ENCODE data around the gene HSDL2. TPM values are rescaled to one million over a fixed set of nuclear protein-coding genes. Genes with fewer than 3 reads are reported as not detected.

Gene HSDL2
- total RNA-seq, 1 donor from 2014 or later, result 55.3 TPM

DNA sequence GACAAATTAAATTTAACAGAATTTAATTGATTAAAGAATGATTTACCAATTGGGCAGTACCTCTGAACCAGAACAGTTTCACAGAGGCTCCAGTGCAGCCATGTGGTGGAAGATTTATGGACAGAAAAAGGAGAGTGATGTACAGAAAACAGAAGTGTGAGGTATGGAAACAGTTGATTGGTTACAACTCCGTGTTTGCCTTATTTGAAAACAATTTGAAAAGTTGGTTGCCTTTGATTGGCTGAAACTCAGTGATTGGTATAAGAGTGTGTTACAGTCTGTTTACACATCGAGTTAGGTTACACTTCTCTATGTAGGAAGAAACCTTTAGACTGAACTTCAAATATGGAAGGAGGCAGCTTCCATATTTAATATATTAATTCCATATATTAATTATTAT lies 136.9 kb downstream of the HSDL2 start:
- no peak for TF ChIP-seq CTCF (IDR thresholded peaks at IDR 0.05)
- no peaks in the 10 kb centered on the region for H3K27me3 ChIP-seq (ENCODE audit: low read depth)
- DNase-seq (no peak), ATAC-seq (no peak)
- intact Hi-C loops (cut with DNase I), result no loop called here
- H3K9me3 ChIP-seq, result no peaks in the 10 kb centered on the region
- no peaks in the 10 kb centered on the region for H3K36me3 ChIP-seq
- H3K4me1 ChIP-seq, result no peaks in the 10 kb centered on the region
- H3K4me3 ChIP-seq, result no peak overlapping the region
- no peak overlapping the region for H3K27ac ChIP-seq

DNA sequence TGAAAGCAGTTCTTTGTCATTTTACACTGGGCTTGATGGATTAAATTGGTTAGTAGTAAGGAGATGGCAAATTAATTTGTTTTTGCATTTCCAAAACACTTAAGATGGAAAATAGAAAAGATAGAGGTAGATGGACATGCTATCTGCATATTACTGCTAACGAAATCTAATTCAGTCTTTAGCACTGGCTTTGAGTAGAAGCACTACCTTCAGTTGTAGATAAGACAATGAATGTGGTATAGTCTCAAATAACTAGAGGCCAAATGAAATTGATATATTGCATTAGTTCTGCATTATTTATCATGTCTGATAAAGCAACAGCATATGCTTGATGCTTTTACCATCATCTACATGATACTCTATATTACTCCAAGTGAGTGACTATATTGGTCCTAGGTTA lies 140.2 kb downstream of the HSDL2 start:
- no peak overlapping the region for H3K27ac ChIP-seq
- DNase-seq (no peak), ATAC-seq (no peak)
- no peaks in the 10 kb centered on the region for H3K9me3 ChIP-seq
- no peak for TF ChIP-seq CTCF (IDR thresholded peaks at IDR 0.05)
- H3K36me3 ChIP-seq, result no peaks in the 10 kb centered on the region
- no peaks in the 10 kb centered on the region for H3K27me3 ChIP-seq (ENCODE audit: low read depth)
- H3K4me3 ChIP-seq, result no peak overlapping the region
- H3K4me1 ChIP-seq, result no peaks in the 10 kb centered on the region
- intact Hi-C loops (cut with DNase I), result no loop called here

DNA sequence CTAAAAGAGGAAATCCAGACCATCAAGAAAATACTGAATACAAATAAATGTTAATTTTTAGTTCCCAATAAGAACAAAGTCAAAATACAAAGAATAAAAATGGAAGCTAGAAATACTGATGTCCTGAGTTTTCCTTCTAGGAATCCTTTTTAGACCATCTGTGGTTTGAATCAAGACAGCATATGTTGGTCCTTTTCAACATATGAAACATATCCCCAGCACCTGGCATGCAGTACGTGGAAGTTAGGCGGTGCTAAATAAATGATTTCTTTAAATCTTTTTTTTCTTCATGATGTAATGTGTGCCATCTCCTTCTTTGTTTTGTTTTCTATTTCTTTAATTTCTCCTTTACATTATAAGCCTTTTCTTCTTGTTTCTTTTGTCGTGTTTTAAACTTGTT lies 140.7 kb downstream of the HSDL2 start:
- H3K9me3 ChIP-seq, result no peaks in the 10 kb centered on the region
- no peak for ATAC-seq
- intact Hi-C loops (cut with DNase I), result no loop called here
- no peak overlapping the region for H3K27ac ChIP-seq
- H3K4me3 ChIP-seq, result no peak overlapping the region
- no peak for DNase-seq
- TF ChIP-seq CTCF (IDR thresholded peaks at IDR 0.05), result no peak
- H3K27me3 ChIP-seq (ENCODE audit: low read depth), result no peaks in the 10 kb centered on the region
- no peaks in the 10 kb centered on the region for H3K36me3 ChIP-seq
- no peaks in the 10 kb centered on the region for H3K4me1 ChIP-seq

Other genes with a start within 250 kb of the HSDL2 start
- gene SUSD1, start 204.8 kb upstream of the HSDL2 start, total RNA-seq, result 49.4 TPM
- gene PTBP3, start 46.5 kb upstream of the HSDL2 start, total RNA-seq, result 94.9 TPM
- 14.1 TPM for gene KIAA1958, start 106.7 kb downstream of the HSDL2 start, total RNA-seq